Head of caudate nucleus (tissue), 42 donors: ENCODE data around the gene HRH1.

Experiments
- DNase-seq, 42 donors: peaks; one replicate each; pipeline versions ENCODE4 v3.0.0 to v3.0.0-alpha.2; 2020 to 2021; ENCODE audit warnings: mixed read lengths in 7 of 42
- intact Hi-C: fragments of 100-400 bp; cut with DNase I; formaldehyde crosslinking; loops from one replicate; pipeline ENCODE4 v1.15.0; 2022

Gene HRH1

DNA sequence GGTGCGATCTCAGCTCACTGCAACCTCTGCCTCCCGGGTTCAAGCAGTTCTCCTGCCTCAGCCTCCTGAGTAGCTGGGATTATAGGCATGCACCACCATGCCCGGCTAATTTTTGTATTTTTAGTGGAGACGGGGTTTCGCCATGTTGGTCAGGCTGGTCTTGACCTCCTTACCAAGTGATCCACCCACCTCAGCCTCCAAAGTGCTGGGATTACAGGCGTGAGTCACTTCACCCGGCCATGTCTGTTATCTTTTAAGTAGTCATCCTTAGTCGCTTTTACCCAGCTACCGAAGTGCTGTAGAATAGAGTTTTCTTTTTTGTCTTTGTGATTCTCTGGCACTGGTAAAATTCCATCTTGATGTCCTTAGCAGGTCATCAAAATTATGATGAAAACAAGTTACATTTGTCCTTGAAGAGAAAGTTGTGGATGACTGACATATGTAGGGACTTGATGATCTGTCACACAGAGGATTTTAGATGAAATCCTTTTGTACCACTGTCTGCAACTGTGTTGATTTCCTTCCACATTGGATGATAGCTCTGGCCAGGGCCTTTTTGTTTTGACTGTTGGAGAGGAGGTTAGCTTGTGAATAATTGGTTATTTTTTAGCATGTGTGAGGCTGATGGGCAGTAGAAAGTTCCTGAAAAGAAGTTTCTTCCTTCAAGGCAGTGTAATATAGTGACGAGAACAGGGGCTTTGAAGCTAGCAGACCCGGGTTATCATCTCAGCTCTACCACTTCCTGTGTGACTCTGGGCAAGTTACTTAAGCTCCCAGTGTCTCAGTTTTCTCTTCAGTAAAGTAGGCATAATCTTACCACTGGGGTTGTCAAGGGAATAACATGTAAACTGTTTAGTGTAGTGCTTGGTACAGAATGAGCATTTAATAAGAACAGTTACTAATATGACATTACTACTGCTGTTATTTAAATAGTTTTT, 136.7 kb downstream of the HRH1 start:
- DNase-seq = no peak
- intact Hi-C loops = no loop called here

GRCh38 chr3:11291808-11292207, 137.5 kb downstream of the HRH1 start:
- intact Hi-C loops = no loop called here
- no peak for DNase-seq

- DNase-seq = no peak
- intact Hi-C loops = no loop called here
Measured at GRCh38 chr3:11297126-11297525, 142.8 kb downstream of the HRH1 start.

DNA sequence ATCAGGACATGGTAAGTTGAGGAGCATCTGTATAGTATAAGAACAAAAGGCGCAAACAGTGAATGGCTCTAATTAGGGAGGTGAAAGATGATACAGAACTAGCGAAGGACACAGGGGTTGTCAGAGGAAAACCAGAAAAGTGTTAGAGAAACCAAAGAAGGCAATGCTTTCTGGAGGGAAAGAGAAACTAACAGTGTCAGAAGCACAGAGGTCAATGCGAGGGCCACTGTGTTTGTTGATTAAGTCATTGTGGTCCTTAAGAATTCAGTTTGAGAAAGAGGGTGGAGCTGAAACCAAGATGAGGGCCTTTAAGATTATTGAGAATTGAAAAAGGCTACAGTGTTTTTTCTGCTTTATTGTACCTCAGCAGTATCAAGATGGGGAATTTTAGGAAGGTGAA, 146.7 kb downstream of the HRH1 start:
- intact Hi-C loops = no loop called here
- DNase-seq = no peak

GRCh38 chr3:11302444-11302843, 148.2 kb downstream of the HRH1 start:
- DNase-seq = no peak
- intact Hi-C loops = no loop called here

- DNase-seq = no peak
- intact Hi-C loops = no loop called here
Measured at GRCh38 chr3:11304175-11304574, 149.9 kb downstream of the HRH1 start.

DNA sequence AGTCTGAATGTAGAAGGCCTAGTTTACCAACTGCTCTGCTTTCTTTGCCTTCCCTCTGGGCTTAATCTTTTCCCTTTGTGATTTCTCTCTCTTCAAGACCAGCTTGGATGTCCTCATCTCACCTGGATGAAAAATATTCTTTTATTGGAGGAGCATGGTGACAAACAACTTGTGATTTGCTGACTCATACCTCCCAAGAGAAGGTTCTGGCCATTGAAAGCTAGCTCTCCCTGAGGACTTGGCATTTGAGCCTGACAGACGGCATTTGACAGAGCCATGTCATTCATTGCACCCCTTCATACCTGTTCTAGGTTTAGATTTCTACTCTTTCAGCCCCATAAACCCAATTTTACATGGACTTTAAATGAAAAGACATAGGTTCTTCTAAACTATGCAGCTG, 151.2 kb downstream of the HRH1 start:
- DNase-seq = no peak
- intact Hi-C loops = no loop called here

GRCh38 chr3:11306817-11307589, 152.7 kb downstream of the HRH1 start:
- DNase-seq = peak in 13 of 42 donors; percentile 14 to 57 (median 21)

GRCh38 chr3:11307830-11308432, 153.6 kb downstream of the HRH1 start:
- intact Hi-C loops = no loop called here
- DNase-seq = no peak

More at GRCh38 chr3:11306817-11307589, 152.7 kb downstream of the HRH1 start:
- intact Hi-C loops = no loop called here

GRCh38 chr3:11310258-11310657, 156.0 kb downstream of the HRH1 start:
- no peak for DNase-seq
- intact Hi-C loops = no loop called here

DNA sequence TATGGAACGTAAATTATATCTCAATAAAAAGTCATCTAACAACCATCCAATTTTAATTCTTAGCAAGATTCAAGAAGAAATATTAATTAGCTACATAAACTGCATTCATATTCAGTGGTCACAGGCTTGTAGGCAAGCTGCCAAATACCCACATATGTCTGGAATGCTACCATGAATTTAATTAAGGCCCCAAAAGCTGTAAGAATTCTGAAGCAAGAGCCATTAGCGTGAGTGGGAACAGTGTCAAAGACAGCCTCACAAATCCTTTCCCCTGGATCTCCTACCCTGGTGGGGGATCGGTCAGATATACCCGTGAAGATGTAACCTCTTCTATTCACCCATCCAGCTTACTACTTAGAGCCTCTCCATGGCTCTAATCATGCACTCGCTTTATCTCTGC, 157.9 kb downstream of the HRH1 start:
- intact Hi-C loops = no loop called here
- no peak for DNase-seq
